ENCODE data around the gene SPIN1. TPM values are rescaled to one million over a fixed set of nuclear protein-coding genes. Genes with fewer than 3 reads are reported as not detected.

SPIN1 gene
- total RNA-seq, 2 donors from 2014 or later = 57.5 to 70.4 TPM

GRCh38 chr9:88524911-88525310 lies 136.7 kb downstream of the SPIN1 start:
- intact Hi-C loops (cut with DNase I, micrococcal nuclease) = no loop called here
- DNase-seq (no peak), ATAC-seq (no peak)

DNA sequence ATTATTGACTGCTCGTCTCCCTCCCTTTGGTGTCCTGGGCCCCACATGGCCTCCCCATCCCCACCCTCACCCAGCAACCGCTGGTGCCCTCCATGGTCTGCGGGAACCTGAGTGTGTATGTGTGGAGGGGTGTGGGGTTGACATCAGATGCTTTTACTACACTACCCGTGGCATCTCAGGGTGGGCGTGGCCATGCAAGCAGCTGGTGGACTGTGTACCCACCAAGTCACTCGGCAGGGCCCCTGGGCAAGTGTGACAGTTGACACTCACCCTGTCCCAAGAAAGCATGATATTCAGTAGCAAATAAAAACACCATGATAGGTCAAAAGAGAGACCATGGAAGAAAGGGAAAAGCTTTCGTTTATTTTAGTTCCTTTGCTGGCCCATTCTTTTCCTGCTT lies 139.4 kb downstream of the SPIN1 start:
- ATAC-seq (no peak), DNase-seq (no peak)
- intact Hi-C loops (cut with DNase I, micrococcal nuclease) = no loop called here

Other genes with a start within 250 kb of the SPIN1 start
- not detected for gene SPATA31C2, start 250.0 kb upstream of the SPIN1 start, total RNA-seq
- gene NXNL2, start 146.7 kb downstream of the SPIN1 start, total RNA-seq = not detected

All from left colon (tissue), 2 donors.